Hepatocyte (in vitro differentiated cells): ENCODE data around the gene DPF3.

Source experiments
- CTCF ChIP-seq: fragments of 200-600 bp; sonication (generic); IDR thresholded peaks from 2 replicates; pipeline ENCODE4 v1.5.1; 2016; ENCODE audit warnings: antibody characterized with exemption, mild to moderate bottlenecking; ENCODE audit not compliant: poor library complexity
- EZH2 ChIP-seq: fragments of 200-600 bp; sonication (generic); IDR thresholded peaks from 2 replicates; pipeline ENCODE4 v1.6.1; 2016; ENCODE audit warnings: antibody characterized with exemption, mild to moderate bottlenecking, borderline replicate concordance

GRCh38 chr14:72701237-72701565 lies 192.7 kb downstream of the DPF3 start:
- TF ChIP-seq EZH2 (no peak), CTCF (no peak)
